ENCODE data around the gene ADGRF4.

The ADGRF4 gene

DNA sequence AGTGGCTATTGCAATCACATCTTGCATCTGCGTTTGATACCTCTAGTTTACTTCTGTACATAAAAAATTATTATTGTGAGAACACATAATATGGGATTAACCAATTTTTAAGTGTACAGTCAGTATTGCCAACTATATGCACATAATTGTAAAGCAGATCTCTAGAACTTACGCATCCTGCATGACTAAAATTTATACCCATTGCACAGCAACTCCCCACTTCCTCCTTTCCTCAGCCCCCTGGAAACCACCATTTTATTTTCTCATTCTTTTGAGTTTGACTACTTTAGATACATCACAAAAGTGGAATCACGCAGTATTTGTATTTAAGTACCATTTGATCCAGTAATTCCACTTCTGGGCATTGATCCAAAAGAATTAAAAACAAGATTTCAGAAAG, 64.1 kb downstream of the ADGRF4 start:
- H3K27me3 ChIP-seq (ENCODE audit: control insufficient read depth, insufficient read depth, low read length) = no peaks in the 10 kb centered on the region

DNA sequence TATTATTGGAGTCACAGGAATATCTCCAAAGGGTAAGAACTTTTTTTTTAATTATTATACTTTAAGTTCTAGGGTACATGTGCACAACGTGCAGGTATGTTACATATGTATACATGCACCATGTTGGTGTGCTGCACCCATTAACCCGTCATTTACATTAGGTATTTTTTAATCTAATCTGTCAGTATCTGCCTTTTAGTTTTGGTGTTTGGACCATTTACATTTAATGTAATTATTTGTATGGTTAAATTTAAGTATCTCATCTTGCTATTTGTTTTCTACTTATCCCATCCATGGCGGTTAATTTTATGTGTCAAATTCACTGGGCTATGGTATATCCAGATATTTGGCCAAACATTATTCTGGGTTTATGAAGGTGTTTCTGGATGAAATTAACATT, 68.1 kb downstream of the ADGRF4 start:
- no peaks in the 10 kb centered on the region for H3K27me3 ChIP-seq (ENCODE audit: control insufficient read depth, insufficient read depth, low read length)
- DNase-seq (ENCODE audit: low read depth, low spot score) = no peak
- no peak overlapping the region for H3K27ac ChIP-seq (ENCODE audit: low read length)
- no peaks in the 10 kb centered on the region for H3K4me1 ChIP-seq (ENCODE audit: control insufficient read depth, insufficient read depth, low read length)
- no peaks in the 10 kb centered on the region for H3K36me3 ChIP-seq (ENCODE audit: control insufficient read depth, insufficient read depth, low read length)
- no peaks in the 10 kb centered on the region for H3K9me3 ChIP-seq (ENCODE audit: control insufficient read depth, insufficient read depth, low read length)
- WGBS (ENCODE audit: insufficient coverage, insufficient read length) = no CpG with 5 or more reads among the region's 3 CpGs
- H3K4me3 ChIP-seq (ENCODE audit: low read length) = no peak overlapping the region

More for the DNA sequence above, 64.1 kb downstream of the ADGRF4 start:
- DNase-seq (ENCODE audit: low read depth, low spot score) = no peak
- no peak overlapping the region for H3K27ac ChIP-seq (ENCODE audit: low read length)
- H3K4me1 ChIP-seq (ENCODE audit: control insufficient read depth, insufficient read depth, low read length) = no peaks in the 10 kb centered on the region
- H3K4me3 ChIP-seq (ENCODE audit: low read length) = no peak overlapping the region
- no peaks in the 10 kb centered on the region for H3K36me3 ChIP-seq (ENCODE audit: control insufficient read depth, insufficient read depth, low read length)
- no CpG with 5 or more reads among the region's 3 CpGs for WGBS (ENCODE audit: insufficient coverage, insufficient read length)
- no peaks in the 10 kb centered on the region for H3K9me3 ChIP-seq (ENCODE audit: control insufficient read depth, insufficient read depth, low read length)

- Histone ChIP-seq H3K9me3 (ENCODE audit: control insufficient read depth, insufficient read depth, low read length) (no peaks in the 10 kb centered on the region), H3K27me3 (ENCODE audit: control insufficient read depth, insufficient read depth, low read length) (no peaks in the 10 kb centered on the region), H3K4me1 (ENCODE audit: control insufficient read depth, insufficient read depth, low read length) (no peaks in the 10 kb centered on the region), H3K36me3 (ENCODE audit: control insufficient read depth, insufficient read depth, low read length) (no peaks in the 10 kb centered on the region), H3K4me3 (ENCODE audit: low read length) (no peak overlapping the region), H3K27ac (ENCODE audit: low read length) (no peak overlapping the region)
- WGBS (ENCODE audit: insufficient coverage, insufficient read length) = no CpG with 5 or more reads among the region's 1 CpG
- no peak for DNase-seq (ENCODE audit: low read depth, low spot score)
Observed at GRCh38 chr6:47767102-47767501, 68.7 kb downstream of the ADGRF4 start.

DNA sequence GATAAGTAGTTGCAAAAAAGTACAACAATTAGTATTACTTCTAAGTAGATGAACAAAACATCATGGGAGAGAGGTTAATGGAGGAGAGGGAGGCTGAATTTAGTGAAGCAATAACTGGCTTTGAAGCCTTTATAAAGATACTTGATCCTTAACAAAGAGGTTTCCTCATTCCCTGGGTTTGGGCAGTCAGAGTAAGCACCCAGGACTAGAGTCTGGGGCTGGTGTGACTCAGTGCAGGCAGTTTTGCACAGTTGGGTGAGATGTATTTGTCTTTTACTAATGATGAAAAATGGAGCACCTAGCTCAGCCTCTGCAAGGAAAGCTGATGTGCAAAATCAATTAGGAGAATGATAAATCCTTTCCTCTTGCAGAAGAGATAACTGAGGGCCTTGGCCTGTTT, 71.6 kb downstream of the ADGRF4 start:
- no peaks in the 10 kb centered on the region for H3K9me3 ChIP-seq (ENCODE audit: control insufficient read depth, insufficient read depth, low read length)
- no peak overlapping the region for H3K27ac ChIP-seq (ENCODE audit: low read length)
- no peaks in the 10 kb centered on the region for H3K27me3 ChIP-seq (ENCODE audit: control insufficient read depth, insufficient read depth, low read length)
- H3K4me1 ChIP-seq (ENCODE audit: control insufficient read depth, insufficient read depth, low read length) = no peaks in the 10 kb centered on the region
- DNase-seq (ENCODE audit: low read depth, low spot score) = no peak
- H3K36me3 ChIP-seq (ENCODE audit: control insufficient read depth, insufficient read depth, low read length) = no peaks in the 10 kb centered on the region
- no peak overlapping the region for H3K4me3 ChIP-seq (ENCODE audit: low read length)
